ENCODE measurements around the gene SULT1C4.

DNA sequence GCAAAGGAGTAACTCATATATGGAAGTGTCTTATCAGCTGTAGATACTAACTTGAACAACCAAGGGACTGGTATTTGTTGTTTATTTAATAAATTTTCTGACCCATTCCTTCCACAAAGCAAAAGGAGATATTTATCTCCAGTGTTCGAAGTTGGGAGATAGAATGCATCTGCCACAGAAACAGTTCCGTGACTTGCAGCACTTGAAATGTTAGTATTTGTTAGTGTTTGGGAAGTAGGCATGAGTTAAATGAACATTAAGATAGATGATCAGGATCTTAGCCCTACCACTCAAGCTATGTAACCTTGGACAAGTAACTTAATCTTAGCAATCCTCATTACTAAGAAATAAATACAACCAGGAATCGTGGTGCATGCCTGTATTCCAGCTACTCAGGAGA, 12.1 kb upstream of the SULT1C4 start:
- TF ChIP-seq POLR2A (IDR thresholded peaks at IDR 0.05) (no peak), POLR2AphosphoS5 (IDR thresholded peaks at IDR 0.05; ENCODE audit: insufficient read depth in 1 of 2, low read depth in 1 of 2) (no peak)
- TF ChIP-seq, protein P1, sequence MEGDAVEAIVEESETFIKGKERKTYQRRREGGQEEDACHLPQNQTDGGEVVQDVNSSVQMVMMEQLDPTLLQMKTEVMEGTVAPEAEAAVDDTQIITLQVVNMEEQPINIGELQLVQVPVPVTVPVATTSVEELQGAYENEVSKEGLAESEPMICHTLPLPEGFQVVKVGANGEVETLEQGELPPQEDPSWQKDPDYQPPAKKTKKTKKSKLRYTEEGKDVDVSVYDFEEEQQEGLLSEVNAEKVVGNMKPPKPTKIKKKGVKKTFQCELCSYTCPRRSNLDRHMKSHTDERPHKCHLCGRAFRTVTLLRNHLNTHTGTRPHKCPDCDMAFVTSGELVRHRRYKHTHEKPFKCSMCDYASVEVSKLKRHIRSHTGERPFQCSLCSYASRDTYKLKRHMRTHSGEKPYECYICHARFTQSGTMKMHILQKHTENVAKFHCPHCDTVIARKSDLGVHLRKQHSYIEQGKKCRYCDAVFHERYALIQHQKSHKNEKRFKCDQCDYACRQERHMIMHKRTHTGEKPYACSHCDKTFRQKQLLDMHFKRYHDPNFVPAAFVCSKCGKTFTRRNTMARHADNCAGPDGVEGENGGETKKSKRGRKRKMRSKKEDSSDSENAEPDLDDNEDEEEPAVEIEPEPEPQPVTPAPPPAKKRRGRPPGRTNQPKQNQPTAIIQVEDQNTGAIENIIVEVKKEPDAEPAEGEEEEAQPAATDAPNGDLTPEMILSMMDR (IDR thresholded peaks at IDR 0.05) = no peak
